Fibroblast of skin of back (primary cell): ENCODE measurements around the gene GCC1. TPM values are rescaled to one million over a fixed set of nuclear protein-coding genes. Genes with fewer than 3 reads are reported as not detected.

Source experiments
- DNase-seq: peaks from one replicate; pipeline ENCODE4 v3.0.0-alpha.2; 2013
- polyA plus RNA-seq, 2 experiments: library from polyadenylated mRNA; unstranded; fragments of 120-200 nt; gene quantifications; one replicate each; pipeline ENCODE4 v1.2.1, GENCODE V29; 2013; ENCODE audit not compliant: insufficient read length in 2 of 2

Gene GCC1, protein sequence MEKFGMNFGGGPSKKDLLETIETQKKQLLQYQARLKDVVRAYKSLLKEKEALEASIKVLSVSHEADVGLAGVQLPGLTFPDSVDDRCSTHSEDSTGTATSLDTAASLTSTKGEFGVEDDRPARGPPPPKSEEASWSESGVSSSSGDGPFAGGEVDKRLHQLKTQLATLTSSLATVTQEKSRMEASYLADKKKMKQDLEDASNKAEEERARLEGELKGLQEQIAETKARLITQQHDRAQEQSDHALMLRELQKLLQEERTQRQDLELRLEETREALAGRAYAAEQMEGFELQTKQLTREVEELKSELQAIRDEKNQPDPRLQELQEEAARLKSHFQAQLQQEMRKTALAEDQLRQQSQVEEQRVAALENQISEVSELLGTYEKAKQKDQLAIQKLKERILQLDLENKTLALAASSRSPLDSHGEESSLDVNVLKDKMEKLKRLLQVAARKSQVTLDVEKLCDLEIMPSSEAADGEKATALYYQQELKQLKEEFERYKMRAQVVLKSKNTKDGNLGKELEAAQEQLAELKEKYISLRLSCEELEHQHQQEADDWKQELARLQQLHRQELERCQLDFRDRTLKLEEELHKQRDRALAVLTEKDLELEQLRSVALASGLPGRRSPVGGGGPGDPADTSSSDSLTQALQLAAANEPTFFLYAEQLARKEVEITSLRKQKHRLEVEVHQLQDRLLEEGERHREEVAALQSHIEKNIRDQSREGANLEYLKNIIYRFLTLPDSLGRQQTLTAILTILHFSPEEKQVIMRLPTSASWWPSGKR
- 15.5 TPM for polyA plus RNA-seq (2013, experiment 1 of 2; ENCODE audit: insufficient read length)
- polyA plus RNA-seq (2013, experiment 2 of 2; ENCODE audit: insufficient read length): 10.4 TPM

DNA sequence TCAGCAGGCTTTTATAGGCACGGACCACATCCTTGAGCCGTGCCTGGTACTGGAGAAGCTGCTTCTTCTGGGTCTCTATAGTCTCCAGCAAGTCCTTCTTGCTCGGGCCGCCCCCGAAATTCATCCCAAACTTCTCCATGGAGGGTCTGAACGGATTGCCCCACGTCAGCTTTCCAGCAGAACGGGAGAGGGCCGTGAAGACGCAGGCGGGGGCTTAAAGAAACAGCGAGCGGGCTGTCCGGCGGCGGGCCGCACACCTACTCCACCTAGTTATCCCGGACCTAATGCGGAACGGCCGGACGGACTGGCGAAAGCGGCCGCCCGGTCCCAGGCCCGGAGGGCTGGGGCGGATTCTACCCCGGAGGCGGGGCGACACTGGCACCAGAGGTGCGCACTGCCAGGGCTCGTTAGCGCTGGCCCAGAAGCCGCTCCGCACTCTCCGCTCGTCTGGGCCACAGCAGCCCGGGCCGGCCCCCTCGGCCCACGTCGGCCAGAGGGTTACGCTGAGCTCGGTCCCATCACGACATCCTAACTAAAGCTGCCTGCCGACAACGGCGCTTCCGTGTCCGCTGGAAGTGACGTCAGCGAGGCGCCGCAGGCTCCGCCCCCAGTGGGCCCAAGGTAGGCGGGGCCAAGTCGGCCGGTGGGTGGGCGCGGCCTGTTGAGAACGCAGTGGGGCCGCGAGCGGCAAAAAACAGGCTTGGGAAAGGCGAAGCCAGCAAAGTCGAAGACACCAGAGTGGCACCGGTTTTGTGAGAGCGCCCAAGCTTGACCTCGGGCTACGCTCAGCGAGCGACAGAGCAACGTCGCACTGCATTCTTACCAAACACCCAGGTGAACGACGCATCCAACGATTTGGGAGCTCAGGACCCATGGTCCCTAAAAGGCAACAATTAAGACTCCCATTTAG, at the start of gene GCC1:
Gene GCC1, minus strand, starts transcription at position 553 of the 910 bp plus-strand sequence. Its CDS starts 414 bp downstream, at position 139.
- DNase-seq: peak; percentile 85

DNA sequence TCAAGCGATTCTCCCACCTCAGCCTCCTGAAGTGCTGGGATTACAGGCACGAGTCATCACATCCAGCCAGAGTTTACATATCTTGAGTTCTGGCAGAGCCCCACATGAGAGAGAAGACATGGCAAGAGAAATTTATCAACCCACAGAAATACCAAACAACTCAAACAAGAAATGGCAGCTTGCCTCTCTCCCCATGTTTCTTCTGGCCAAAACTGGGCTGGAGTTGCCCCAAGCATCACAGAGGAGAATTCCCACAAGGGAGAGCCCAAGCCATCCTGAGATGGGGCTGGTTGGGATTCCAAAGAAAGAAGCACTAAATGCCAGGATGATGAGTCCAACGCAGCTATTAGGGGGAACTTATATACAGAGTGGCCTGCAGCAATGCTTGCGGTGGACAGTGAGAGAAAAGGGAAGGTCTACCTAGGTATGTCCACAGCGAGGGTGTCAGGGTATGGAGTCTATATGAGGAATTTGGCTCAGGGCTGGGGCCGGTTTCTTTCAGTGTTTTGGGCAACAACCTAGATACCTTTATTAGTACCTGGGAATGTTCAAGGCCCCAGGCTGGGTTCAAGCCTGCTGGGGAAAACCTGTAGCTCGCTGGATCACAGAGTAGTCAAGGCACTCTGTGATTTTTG, 47.0 kb upstream of the GCC1 start:
- peak; percentile 97 for DNase-seq

DNA sequence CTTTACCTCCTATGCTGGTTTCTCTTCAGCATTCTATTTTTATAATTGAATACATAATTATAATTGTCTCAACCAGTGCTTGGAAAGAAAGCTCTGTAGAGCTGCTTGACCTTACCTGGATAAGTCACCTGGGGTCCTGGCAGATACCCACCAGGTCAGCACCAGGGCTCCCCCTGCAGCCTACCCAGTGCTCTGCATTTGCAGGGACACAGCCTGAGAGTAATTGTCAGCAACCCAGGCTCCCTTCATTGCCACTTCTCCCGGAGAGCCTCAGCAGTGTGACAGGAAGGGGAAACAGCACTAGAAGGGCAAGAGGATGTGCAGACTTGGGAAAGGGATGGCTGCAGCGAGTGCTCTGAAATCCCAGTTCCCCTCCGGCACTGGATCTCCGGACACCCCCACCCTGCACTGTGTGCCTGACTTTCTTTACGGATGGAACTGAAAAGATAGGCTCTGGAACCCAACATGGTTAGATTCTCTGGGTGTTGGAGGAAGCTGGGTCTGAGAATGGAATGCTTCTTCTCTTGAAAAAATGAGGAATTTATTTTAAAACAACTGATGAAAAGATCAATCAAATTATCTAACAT, 44.0 kb upstream of the GCC1 start:
- DNase-seq: no peak

DNA sequence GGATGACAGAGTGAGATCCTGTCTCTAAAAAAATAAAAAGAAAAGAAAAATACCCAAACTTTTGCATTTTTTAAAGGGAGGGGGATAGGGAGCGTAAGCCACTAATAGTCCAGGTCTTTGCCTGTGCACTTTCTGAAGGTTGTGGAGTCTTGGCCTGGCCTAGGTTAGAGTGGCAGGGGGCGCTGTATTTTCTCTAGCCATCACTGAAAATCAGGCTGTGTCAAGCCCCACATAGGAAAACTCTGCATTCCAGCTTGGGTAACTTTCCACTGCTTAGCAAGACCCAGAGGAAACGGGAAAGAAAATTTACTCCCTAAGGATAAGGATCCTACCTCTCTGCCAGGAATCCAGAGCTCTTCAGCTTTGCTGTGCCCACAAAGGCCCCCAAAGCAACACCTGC, 43.0 kb upstream of the GCC1 start:
- DNase-seq: no peak

DNA sequence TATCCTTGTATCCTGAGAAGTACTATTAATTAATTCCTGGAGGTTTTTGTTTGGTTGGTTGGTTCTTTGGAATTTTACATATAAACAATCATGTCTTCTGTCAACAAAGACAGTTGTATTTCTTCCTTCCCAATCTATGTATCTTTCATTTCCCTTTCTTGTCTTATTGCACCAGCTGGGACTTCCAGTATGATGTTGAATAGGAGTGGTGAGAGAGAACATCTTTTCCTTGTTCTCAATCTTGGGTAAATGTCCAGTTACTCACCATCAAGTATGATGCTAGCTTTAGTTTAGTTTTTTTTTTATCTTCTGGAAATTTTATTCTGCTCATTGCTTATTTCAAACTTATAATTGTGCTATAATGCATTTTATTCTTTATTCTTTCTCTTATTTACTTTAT, 39.9 kb upstream of the GCC1 start:
- no peak for DNase-seq

DNA sequence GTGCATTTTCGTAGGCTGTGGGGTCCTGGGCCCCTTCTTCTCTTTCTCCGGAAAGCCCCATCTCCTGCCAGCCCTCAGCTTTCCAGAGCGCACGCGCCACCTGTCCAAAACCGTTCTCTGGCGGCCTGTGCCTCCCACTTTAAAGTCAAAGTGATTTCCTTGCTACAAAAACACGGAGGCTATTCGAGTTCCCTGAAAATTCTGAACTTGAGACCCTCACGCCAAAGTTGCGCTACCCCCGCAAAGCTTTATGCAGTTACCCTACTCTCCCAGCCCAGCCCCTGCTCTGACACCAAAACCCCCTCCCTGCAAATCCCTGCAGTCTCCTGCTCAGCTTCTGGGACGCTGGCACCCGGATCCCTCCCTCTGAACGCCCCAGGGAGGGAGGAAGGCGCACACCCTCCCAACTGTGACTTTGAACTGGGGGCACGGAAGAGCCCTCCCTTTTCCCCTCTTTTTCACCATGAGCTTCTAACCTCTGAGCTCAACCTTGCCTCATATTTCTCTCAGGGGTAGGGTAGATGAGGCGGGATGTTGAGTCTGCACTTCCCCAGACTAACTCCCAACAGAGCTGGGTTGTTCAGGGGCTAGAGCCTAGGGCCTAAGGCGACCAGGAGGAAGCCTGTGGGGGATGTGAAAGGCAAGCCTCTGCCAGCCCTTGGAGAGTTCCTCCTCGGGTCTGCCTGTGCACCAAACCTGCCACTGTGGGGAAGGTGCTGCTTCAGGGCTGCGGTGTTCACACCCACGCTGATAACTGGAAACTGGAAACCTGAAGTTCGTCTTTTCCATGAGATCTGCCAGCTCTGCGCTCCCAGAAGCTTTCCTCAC, 35.2 kb upstream of the GCC1 start:
- no peak for DNase-seq

DNA sequence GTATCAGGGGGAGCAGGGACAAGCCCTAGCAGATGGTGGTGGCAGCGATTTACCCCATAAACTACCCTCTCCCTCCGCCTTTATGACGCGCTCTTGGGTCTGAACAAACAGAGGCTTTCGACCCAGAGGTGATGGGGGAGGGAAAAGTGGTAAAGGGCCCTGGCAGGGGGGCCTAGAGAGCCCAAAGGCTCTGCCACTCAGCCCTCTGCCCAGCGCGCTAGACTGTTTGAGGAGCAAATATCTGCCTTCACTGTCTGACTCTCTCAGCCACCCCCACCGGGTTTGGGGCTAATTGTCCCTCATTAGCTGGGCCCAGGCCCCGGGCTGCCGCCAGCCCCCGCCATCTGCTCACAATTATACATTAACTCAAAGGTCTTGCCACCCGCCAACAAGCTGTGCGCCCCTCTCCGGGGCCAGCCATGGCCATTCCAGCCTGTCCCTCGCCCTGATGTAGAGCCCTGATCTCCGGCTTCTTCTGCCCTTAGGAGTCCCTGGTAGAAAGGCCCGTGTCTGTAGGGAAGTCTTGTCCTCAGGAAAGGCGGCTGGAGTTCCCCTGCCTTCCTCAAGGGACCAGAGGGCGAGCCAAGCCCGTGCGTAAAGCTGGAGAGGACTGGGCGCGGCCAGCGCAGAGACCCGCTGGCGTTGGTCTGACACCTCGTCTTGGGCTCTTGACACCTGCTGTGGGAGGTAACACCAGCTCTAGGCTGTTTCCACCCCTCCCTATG, 34.4 kb upstream of the GCC1 start:
- no peak for DNase-seq

DNA sequence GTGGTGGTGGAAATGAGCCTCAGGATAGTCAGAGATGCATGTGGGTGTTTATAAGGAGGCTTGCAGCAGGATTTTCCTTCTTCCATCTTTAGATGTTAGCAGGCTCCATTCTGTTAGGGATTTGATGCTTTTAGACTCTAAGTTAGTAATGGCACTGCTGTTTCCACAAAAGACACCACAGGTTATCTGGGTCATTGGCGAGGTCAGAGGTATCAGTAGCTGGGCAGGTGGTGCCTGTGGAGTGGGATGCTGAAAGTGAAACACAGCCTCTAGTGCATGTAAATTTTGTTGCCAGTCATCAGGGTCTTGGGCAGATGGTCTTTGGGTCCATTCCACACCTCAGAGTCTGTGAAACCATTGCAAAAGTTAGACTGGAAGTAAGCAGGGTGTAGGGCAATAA, 33.4 kb upstream of the GCC1 start:
- DNase-seq: no peak

DNA sequence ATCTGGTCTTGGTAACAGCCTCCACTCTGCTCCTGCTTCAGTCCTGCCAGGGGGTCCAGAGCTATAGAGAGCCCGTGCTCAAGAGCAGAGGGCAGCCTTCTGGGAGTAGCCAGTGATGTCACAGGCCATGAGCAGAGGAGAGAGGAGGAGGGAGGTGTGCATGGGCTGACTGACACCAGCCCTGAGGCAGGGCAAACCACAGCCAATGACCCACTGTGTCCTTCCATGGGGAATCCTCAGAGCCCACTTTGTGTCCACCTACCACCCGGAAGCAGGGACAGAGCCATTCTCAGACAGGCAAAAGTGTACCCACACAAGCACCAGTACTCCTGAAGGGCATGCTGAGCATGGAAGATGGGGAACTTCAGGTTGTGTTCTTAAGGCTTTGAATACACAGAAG, 32.6 kb upstream of the GCC1 start, which contains the start of gene PAX4:
Gene PAX4, minus strand, starts transcription at position 101 of the 400 bp plus-strand sequence. CDS start 2,214 bp downstream, outside the sequence.
- no peak for DNase-seq

DNA sequence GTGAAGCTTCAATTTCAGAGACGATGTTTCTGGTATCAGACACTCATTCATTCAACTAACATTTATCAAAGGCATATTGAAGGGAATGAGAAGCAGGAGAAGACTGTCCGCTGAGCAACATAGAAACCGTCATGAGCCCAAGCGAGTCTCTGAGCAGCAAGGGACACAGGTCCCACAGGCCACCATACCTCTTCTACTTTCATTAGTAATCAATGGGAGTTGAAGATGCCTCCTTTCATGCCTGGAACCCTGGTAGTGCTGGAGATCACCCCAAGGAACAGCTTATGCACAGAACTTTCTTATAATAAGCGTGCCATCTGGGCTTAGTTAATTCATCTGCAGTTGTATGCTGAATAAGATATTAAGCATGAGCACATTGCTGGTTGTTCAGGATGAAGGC, 31.3 kb upstream of the GCC1 start:
- DNase-seq: no peak

DNA sequence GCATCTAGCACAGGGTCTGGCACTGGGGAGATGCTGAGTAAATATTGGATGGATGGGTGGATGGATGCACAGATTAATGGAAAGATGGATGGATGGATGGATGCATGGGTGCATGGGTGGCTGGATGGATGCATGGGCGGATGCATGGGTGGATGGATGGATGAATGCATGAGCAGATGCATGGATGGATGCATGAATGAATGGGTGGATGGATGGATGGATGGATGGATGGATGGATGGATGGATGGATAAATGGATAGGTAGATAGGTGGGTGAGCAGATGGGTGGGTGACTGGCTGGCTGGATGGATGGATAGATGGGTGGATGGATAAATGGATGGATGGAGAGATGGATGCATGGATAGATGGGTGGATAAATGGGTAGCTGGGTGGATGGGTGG, 26.9 kb upstream of the GCC1 start:
- no peak for DNase-seq

DNA sequence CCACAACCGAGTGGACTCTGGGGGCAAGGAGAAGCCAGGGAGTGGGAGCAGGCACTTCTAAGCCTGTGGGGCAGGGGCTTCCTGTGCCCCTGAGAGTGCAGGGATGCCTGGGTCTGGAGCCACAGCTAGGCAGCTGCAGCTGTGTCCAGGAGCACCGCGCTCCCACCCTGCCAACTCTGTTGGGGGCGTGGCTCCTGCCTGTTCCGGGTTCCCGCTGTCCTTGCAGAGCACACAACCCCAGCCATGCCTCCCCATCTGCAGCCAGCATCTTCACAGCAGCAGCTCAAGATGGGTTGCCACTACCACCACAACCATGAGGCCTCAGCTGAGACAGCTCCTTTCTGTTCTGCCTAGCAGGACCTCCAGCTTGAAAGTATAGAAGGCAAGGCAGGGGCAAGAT, 23.9 kb upstream of the GCC1 start:
- no peak for DNase-seq

DNA sequence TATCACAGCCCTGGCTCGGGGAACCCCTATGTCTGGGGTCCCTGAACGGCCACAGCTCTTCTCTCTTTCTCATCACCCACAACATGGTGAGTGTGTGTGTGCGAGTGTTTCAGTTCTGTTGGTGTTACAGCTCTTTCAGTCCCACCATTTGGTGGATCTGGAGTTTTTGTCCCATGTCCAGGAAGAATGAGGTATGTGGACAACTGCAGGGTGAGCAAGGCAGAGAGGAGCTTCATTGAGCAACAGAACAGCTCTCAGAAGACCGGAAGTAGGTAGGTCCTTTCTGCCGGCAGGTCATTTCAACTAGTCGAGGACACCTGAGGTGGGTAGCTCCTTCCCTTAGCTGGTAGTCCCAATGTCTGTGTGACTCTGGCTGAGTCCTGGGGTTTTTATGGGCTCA, 23.1 kb upstream of the GCC1 start:
- DNase-seq: no peak

DNA sequence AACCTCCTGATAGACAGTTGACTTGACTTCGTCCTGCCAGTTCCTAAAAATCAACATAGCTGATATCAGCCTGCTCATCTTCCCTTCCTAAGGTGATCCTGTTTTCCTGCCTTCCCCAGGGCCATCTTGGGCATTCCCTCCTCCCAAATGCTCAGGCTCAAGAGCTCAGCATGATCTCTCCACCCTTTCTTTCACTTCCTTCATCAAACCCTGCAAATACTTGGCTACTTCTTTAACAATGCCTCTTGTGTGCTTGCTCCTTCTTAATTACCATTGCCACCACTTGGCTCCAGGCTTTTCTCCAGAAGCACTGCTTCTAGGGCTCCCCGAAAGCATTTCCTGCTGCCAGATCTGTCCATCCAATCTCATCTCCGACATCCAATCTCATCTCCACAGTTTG, 15.5 kb upstream of the GCC1 start:
- no peak for DNase-seq

DNA sequence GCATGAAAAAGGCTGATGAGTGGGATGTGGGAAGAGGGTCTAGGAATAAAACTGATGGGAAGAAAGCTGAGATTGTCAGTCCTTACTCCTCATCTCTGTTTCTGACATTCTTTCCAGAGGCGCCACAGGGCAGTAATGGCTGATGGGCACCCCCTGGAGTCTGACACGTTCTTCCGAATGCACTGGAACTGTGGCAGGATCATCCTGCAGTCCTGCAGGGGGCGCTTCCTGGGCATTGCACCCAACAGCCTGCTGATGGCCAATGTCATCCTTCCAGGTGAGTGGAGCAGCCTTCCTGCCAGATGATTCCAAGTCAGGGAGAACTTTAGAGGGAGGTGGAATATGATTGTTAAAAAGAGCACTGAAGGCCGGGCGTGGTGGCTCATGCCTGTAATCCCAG, 12.9 kb upstream of the GCC1 start:
- peak; percentile 13 for DNase-seq

DNA sequence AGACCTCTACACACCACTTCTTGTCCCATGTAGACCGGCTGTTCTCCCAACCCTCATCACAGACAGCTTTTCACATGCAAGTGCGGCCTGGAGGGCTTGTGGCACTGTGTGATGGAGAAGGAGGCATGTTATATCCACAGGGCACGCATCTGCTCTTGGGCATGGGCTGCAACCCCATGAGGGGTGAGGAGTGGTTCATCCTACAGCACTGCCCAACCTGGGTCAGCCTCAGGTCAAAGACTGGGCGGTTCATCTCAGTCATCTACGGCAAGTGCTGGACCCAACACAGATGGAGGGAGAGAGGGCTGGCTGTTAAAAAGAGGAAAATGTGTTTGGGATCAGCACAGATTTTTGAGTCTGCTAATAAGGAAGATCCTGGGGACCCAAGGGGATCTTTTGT, 10.3 kb upstream of the GCC1 start:
- no peak for DNase-seq

DNA sequence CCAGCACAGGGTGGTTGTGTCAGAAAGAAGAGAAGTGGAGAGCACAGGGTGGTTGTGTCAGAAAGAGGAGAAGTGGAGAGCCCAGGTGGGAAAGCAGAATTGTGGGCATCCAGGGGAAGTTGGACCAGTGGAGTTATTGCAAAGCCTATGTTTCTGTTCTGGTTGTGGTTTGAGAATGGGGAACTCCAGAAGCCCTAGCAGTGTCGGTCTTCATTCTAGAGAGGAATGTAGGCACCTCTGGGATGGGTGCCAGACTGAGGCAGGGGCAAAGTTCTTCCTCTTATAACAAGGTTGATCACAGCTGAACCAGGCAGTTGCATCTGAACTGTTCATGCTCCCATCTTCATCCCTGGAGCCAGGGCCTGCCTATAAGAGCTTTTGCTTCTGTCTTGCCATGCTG, 9.1 kb upstream of the GCC1 start:
- no peak for DNase-seq

DNA sequence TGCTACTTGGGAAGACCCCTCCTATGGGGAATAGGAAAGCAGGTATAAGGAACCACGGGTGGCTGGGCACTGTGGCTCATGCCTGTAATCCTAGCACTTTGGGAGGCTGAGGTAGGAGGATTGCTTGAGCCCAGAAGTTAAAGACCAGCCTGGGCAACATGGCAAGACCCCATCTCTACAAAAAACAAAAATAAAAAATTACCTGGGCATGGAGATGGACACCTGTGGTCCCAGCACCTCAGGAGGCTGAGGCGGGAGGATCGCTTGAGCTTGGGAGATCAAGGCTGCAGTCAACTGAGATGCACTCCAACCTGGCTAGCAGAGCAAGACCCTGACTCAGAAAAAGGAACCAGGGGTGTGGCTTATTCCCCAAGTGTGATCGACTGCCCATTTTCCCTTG, 7.2 kb upstream of the GCC1 start:
- no peak for DNase-seq

DNA sequence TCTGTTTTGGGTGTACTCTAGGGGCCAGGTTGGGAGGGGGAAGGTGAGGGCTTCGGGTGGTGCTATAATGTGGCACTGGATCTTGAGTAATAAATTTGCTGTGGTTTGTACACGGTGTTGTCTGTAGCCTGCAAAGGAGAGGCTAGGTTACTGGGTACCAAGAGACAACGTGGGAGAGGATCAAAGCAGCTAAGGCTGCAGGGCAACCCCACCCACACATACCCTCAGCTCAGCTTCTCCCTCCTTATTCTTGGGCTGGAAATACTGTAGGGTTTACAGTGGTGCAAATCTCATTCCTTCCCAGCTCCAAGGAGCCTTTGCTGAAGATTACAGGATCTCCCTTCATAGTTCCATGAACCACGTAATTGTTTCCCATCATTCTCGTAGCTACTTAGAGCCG, 6.2 kb upstream of the GCC1 start:
- no peak for DNase-seq

DNA sequence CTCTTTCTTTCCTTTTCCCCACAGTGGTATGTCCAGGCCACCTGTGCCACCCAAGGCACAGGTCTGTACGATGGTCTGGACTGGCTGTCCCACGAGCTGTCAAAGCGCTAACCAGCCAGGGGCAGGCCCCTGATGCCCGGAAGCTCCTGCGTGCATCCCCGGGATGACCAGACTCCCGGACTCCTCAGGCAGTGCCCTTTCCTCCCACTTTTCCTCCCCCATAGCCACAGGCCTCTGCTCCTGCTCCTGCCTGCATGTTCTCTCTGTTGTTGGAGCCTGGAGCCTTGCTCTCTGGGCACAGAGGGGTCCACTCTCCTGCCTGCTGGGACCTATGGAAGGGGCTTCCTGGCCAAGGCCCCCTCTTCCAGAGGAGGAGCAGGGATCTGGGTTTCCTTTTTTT, 5.8 kb upstream of the GCC1 start:
- DNase-seq: no peak
